Uterus (tissue), 2 donors: ENCODE measurements around the gene NADSYN1.

ENCODE experiments used
- CTCF ChIP-seq, 4 experiments: fragments of 200-600 bp in 2 of 4; fragments of 450-650 bp in 2 of 4; sonication (generic) in 2 of 4; IDR thresholded peaks; one replicate each; pipeline ENCODE4 v1.5.1; 2016 to 2019; ENCODE audit warnings: antibody characterized with exemption in 4 of 4, mild to moderate bottlenecking in 2 of 4, moderate library complexity in 1 of 4
- POLR2A ChIP-seq, 2 donors: fragments of 450-650 bp; IDR thresholded peaks; one replicate each; pipeline ENCODE4 v1.6.1; 2016; ENCODE audit warnings: antibody characterized with exemption in 2 of 2, mild to moderate bottlenecking in 1 of 2, moderate library complexity in 1 of 2

GRCh38 chr11:71525188-71525937 is 72.4 kb downstream of the NADSYN1 start:
- TF ChIP-seq CTCF (IDR thresholded peaks at IDR 0.05) (no peak), POLR2A (IDR thresholded peaks at IDR 0.05) (no peak)
